Thymus (tissue), 11 donors: Measurements from ENCODE around the gene PPME1. TPM values are rescaled to one million over a fixed set of nuclear protein-coding genes. Genes with fewer than 3 reads are reported as not detected.
A peak's percentile ranks its signal among the peaks of the same experiment; 100 is the strongest.

Experiments
- DNase-seq, 9 donors: peaks; one replicate each; pipeline ENCODE4 v3.0.0-alpha.2; 2013; ENCODE audit warnings: low spot score in 9 of 9, low read depth in 6 of 9, missing footprints in 1 of 9
- H3K27ac ChIP-seq, 2 donors: one replicate each; pipeline ENCODE4 v1.5.1; 2013; ENCODE audit warnings: control low read depth in 1 of 2, low read depth in 1 of 2, low read length in 1 of 2, mild to moderate bottlenecking in 1 of 2, moderate library complexity in 1 of 2
- H3K27me3 ChIP-seq, 2 donors: one replicate each; pipeline ENCODE4 v1.5.1; 2013; ENCODE audit warnings: low read length in 1 of 2; ENCODE audit not compliant: control insufficient read depth in 2 of 2, insufficient read depth in 1 of 2
- H3K36me3 ChIP-seq, 2 donors: one replicate each; pipeline ENCODE4 v1.5.1; 2013; ENCODE audit warnings: low read length in 1 of 2, mild to moderate bottlenecking in 1 of 2, moderate library complexity in 1 of 2; ENCODE audit not compliant: control insufficient read depth in 2 of 2, insufficient read depth in 2 of 2
- H3K4me1 ChIP-seq, 2 donors: one replicate each; pipeline ENCODE4 v1.5.1; 2013; ENCODE audit warnings: low read length in 2 of 2; ENCODE audit not compliant: control insufficient read depth in 2 of 2, insufficient read depth in 2 of 2
- H3K4me3 ChIP-seq, 2 donors: one replicate each; pipeline ENCODE4 v1.5.1; 2013; ENCODE audit warnings: low read length in 2 of 2, control low read depth in 1 of 2, mild to moderate bottlenecking in 1 of 2
- H3K9me3 ChIP-seq, 2 donors: one replicate each; pipeline ENCODE4 v1.5.1; 2013; ENCODE audit warnings: low read length in 1 of 2, mild to moderate bottlenecking in 1 of 2; ENCODE audit not compliant: control insufficient read depth in 2 of 2, insufficient read depth in 1 of 2
- WGBS: extraction: QIAGEN DNeasy Blood & Tissue Kit; methylation state at CpG from one replicate; pipeline ENCODE4 v1.1.7; 2013; 5-methylcytosine and 5-hydroxymethylcytosine counted together
- polyA plus RNA-seq: library from polyadenylated mRNA; stranded (reverse); fragments of 200-250 nt; gene quantifications from one replicate; pipeline ENCODE4 v1.2.3, GENCODE V29; 2013
- total RNA-seq: library from RNA; stranded (reverse); fragments of 120-200 nt; gene quantifications from one replicate; pipeline ENCODE4 v1.2.4, GENCODE V29; 2013
- donor health status: healthy.

The PPME1 gene
- total and polyA plus RNA-seq, 2 donors: 19.7 to 19.8 TPM

- Histone ChIP-seq H3K9me3 (no peaks in the 10 kb centered on the region), H3K27me3 (no peaks in the 10 kb centered on the region), H3K27ac (peak overlapping the region; percentile 91 to 95), H3K36me3 (peaks cover 0 to 14% of the 10 kb centered on the region in 2 donors), H3K4me1 (peaks cover 17 to 18% of the 10 kb centered on the region in 2 donors), H3K4me3 (peak overlapping the region; percentile 86 to 94)
- DNase-seq: no peak
- 2% methylated on average over 5 of the region's 5 CpGs for WGBS
These were observed 510 bp downstream of the PPME1 start for GRCh38 chr11:74171630-74171968.

- peak in 1 of 9 donors; percentile 3 for DNase-seq
These were observed 908 bp downstream of the PPME1 start for GRCh38 chr11:74171997-74172396.

GRCh38 chr11:74175920-74176319 lies 4.8 kb downstream of the PPME1 start:
- H3K27me3 ChIP-seq: no peaks in the 10 kb centered on the region
- no peak overlapping the region for H3K27ac ChIP-seq
- H3K4me1 ChIP-seq: peaks cover 9 to 12% of the 10 kb centered on the region in 2 donors
- H3K4me3 ChIP-seq: no peak overlapping the region
- WGBS: 99% methylated on average over 1 of the region's 1 CpG
- DNase-seq: no peak
- H3K36me3 ChIP-seq: no peaks in the 10 kb centered on the region
- H3K9me3 ChIP-seq: no peaks in the 10 kb centered on the region

More at GRCh38 chr11:74171997-74172396, 908 bp downstream of the PPME1 start:
- Histone ChIP-seq H3K9me3 (no peaks in the 10 kb centered on the region), H3K36me3 (peaks cover 0 to 10% of the 10 kb centered on the region in 2 donors), H3K4me3 (peak overlapping the region; percentile 86 to 94), H3K27ac (no peak overlapping the region), H3K4me1 (peaks cover 17 to 18% of the 10 kb centered on the region in 2 donors), H3K27me3 (no peaks in the 10 kb centered on the region)
- WGBS: 46% methylated on average over 5 of the region's 5 CpGs

GRCh38 chr11:74179234-74180052 lies 8.4 kb downstream of the PPME1 start:
- no peaks in the 10 kb centered on the region for H3K9me3 ChIP-seq
- H3K4me1 ChIP-seq: no peaks in the 10 kb centered on the region
- no peaks in the 10 kb centered on the region for H3K27me3 ChIP-seq
- H3K27ac ChIP-seq: no peak overlapping the region
- H3K36me3 ChIP-seq: no peaks in the 10 kb centered on the region
- 85% methylated on average over 7 of the region's 7 CpGs for WGBS
- DNase-seq: no peak
- H3K4me3 ChIP-seq: no peak overlapping the region

GRCh38 chr11:74182635-74183034 lies 11.5 kb downstream of the PPME1 start:
- Histone ChIP-seq H3K4me1 (no peaks in the 10 kb centered on the region), H3K36me3 (no peaks in the 10 kb centered on the region), H3K27ac (no peak overlapping the region), H3K9me3 (no peaks in the 10 kb centered on the region), H3K27me3 (no peaks in the 10 kb centered on the region), H3K4me3 (no peak overlapping the region)
- WGBS: 97% methylated on average over 4 of the region's 4 CpGs
- DNase-seq: no peak

GRCh38 chr11:74185285-74185684 lies 14.2 kb downstream of the PPME1 start:
- Histone ChIP-seq H3K36me3 (no peaks in the 10 kb centered on the region), H3K9me3 (no peaks in the 10 kb centered on the region), H3K4me3 (no peak overlapping the region), H3K27me3 (no peaks in the 10 kb centered on the region), H3K4me1 (no peaks in the 10 kb centered on the region), H3K27ac (no peak overlapping the region)
- 94% methylated on average over 5 of the region's 5 CpGs for WGBS
- DNase-seq: no peak

GRCh38 chr11:74185695-74186094 lies 14.6 kb downstream of the PPME1 start:
- no peak overlapping the region for H3K27ac ChIP-seq
- WGBS: 95% methylated on average over 2 of the region's 2 CpGs
- no peak overlapping the region for H3K4me3 ChIP-seq
- H3K36me3 ChIP-seq: peaks cover under 1 to 4% of the 10 kb centered on the region in 2 donors
- H3K9me3 ChIP-seq: no peaks in the 10 kb centered on the region
- H3K4me1 ChIP-seq: no peaks in the 10 kb centered on the region
- H3K27me3 ChIP-seq: no peaks in the 10 kb centered on the region
- DNase-seq: no peak

GRCh38 chr11:74195828-74196227 lies 24.7 kb downstream of the PPME1 start:
- H3K9me3 ChIP-seq: peaks cover under 1 to 6% of the 10 kb centered on the region in 2 donors
- no peak overlapping the region for H3K4me3 ChIP-seq
- no peaks in the 10 kb centered on the region for H3K27me3 ChIP-seq
- no peak overlapping the region for H3K27ac ChIP-seq
- no peaks in the 10 kb centered on the region for H3K4me1 ChIP-seq
- peaks cover 5 to 7% of the 10 kb centered on the region in 2 donors for H3K36me3 ChIP-seq
- no peak for DNase-seq

GRCh38 chr11:74196781-74197486 lies 25.8 kb downstream of the PPME1 start:
- Histone ChIP-seq H3K9me3 (peaks cover 0 to 4% of the 10 kb centered on the region in 2 donors), H3K27ac (no peak overlapping the region), H3K4me3 (no peak overlapping the region), H3K27me3 (no peaks in the 10 kb centered on the region), H3K4me1 (no peaks in the 10 kb centered on the region), H3K36me3 (peaks cover 0 to 3% of the 10 kb centered on the region in 2 donors)
- WGBS: 97% methylated on average over 2 of the region's 2 CpGs
- no peak for DNase-seq
